Stimulated activated CD4-positive, alpha-beta T cell treated with anti-CD3 and anti-CD28 coated beads, TNF-alpha, amount 100 ng/mL, for 4 hours (primary cell): ENCODE results near the gene DBF4B.

Source experiments
- DNase-seq, 3 experiments: peaks; one replicate each; pipeline ENCODE4 v3.0.0-alpha.2; 2020; ENCODE audit warnings: low read depth in 3 of 3

The DBF4B gene

DNA sequence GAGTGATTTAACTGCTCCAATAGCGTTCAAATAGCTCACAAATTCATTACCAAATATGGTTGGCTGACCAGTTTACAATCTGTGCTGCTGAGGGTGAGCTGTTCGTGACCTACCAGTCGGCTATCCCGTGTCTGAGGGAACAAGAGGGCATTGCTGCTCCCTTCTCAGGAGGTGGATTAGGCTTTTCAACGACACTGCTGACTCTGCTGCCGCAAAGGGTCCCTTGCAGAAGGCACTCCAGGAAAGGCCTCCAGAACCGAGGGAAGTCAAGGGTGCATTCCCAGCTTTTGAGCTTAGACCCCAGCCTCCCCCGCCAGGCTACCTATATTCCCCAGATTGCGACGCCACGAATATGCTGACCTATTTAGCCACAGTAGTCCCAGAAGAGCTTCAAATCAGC, 89.3 kb downstream of the DBF4B start:
- DNase-seq = no peak

DNA sequence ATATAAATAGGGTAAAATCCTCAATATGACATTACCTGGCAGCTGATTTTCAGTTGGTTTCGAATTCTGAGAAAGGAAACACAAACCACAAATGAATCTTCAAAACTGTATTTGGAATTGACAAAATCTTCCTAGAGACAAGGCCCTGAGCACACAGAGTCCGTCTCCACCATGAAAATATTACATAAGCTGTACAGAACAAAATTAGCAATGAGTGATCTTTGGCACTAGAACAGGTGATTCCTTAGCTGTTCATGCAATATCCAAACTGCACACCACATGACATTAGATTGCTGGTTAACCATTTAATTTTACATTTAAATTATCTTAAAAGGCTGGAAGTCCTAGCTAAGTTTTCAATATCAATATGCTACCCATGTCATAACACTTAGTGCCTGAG, 89.9 kb downstream of the DBF4B start:
- no peak for DNase-seq
